Putamen (tissue), 1 donor: ENCODE measurements around the gene XYLT1.

ENCODE experiments used
- DNase-seq: peaks from one replicate; pipeline ENCODE4 v3.0.0-alpha.2; 2016; ENCODE audit warnings: low spot score

The XYLT1 gene

GRCh38 chr16:17177959-17178905, 292.5 kb downstream of the XYLT1 start:
- no peak for DNase-seq

- no peak for DNase-seq
Measured at GRCh38 chr16:17177242-17177958, 293.4 kb downstream of the XYLT1 start.

- no peak for DNase-seq
Measured at GRCh38 chr16:17176199-17176598, 294.6 kb downstream of the XYLT1 start.

GRCh38 chr16:17173281-17173680, 297.5 kb downstream of the XYLT1 start:
- DNase-seq: peak; percentile 27

- no peak for DNase-seq
Measured at GRCh38 chr16:17171250-17172143, 299.3 kb downstream of the XYLT1 start.

GRCh38 chr16:17170435-17170834, 300.3 kb downstream of the XYLT1 start:
- no peak for DNase-seq

GRCh38 chr16:17168181-17168580, 302.6 kb downstream of the XYLT1 start:
- DNase-seq: no peak

GRCh38 chr16:17166095-17166494, 304.7 kb downstream of the XYLT1 start:
- DNase-seq: no peak

- no peak for DNase-seq
Measured at GRCh38 chr16:17162560-17162959, 308.2 kb downstream of the XYLT1 start.

GRCh38 chr16:17160920-17161431, 309.8 kb downstream of the XYLT1 start:
- DNase-seq: peak; percentile 55

GRCh38 chr16:17160285-17160853, 310.4 kb downstream of the XYLT1 start:
- no peak for DNase-seq

- DNase-seq: no peak
Measured at GRCh38 chr16:17159617-17160016, 311.1 kb downstream of the XYLT1 start.

GRCh38 chr16:17155936-17156335, 314.8 kb downstream of the XYLT1 start:
- no peak for DNase-seq

GRCh38 chr16:17155485-17155884, 315.3 kb downstream of the XYLT1 start:
- DNase-seq: no peak

GRCh38 chr16:17154981-17155380, 315.8 kb downstream of the XYLT1 start:
- DNase-seq: no peak

GRCh38 chr16:17152311-17152710, 318.4 kb downstream of the XYLT1 start:
- DNase-seq: no peak

GRCh38 chr16:17151335-17151734, 319.4 kb downstream of the XYLT1 start:
- no peak for DNase-seq

GRCh38 chr16:17149904-17150483, 320.8 kb downstream of the XYLT1 start:
- no peak for DNase-seq

GRCh38 chr16:17147942-17148341, 322.8 kb downstream of the XYLT1 start:
- DNase-seq: no peak

GRCh38 chr16:17145029-17145428, 325.7 kb downstream of the XYLT1 start:
- no peak for DNase-seq

GRCh38 chr16:17144431-17144830, 326.3 kb downstream of the XYLT1 start:
- no peak for DNase-seq
